ENCODE data around the gene BAZ1A.

DNA sequence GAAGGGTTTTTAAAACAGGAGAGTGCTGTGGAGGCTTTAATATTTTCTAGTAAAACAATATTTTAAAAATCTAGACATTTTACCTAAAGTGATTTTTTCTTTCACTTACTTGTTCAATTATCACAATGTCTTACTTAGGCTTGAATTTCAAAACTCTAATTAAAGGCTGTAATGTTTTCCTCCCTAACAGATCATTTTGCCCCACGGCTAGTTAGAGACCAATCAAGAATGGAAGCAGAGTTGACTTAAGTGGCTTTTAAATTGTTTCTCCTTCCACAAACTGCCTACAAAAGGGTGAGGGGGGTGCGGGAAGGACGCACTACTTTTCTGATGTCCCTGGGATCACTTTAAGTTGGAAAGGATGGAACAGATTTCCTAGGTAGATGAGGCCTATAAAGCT lies 151.3 kb downstream of the BAZ1A start:
- TF ChIP-seq ZBTB8A (IDR thresholded peaks at IDR 0.05; ENCODE audit: partially characterized antibody) (no peak), NCOA2 (IDR thresholded peaks at IDR 0.05; ENCODE audit: partially characterized antibody in 2 of 2) (no peak), ASH1L (IDR thresholded peaks at IDR 0.05; ENCODE audit: borderline replicate concordance, low read depth, partially characterized antibody) (no peak)
- TF ChIP-seq, protein P1, sequence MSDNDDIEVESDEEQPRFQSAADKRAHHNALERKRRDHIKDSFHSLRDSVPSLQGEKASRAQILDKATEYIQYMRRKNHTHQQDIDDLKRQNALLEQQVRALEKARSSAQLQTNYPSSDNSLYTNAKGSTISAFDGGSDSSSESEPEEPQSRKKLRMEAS (CRISPR knock-in tag; IDR thresholded peaks at IDR 0.05): no peak
